Measurements from ENCODE around the gene PLAAT4. TPM values are rescaled to one million over a fixed set of nuclear protein-coding genes. Genes with fewer than 3 reads are reported as not detected.
"Not testable (repeated sequence)": the region's sequence is repeated elsewhere in the genome, so short reads cannot be mapped to it uniquely, and the experiment has no call there.

Gene PLAAT4
- polyA plus RNA-seq, 1 donor: 5.4 TPM

GRCh38 chr11:63547061-63547460 is 10.5 kb downstream of the PLAAT4 start:
- DNase-seq: no peak

GRCh38 chr11:63548178-63548577 is 11.6 kb downstream of the PLAAT4 start:
- DNase-seq: no peak

GRCh38 chr11:63549411-63549810 is 12.8 kb downstream of the PLAAT4 start:
- DNase-seq: no peak

- not testable (repeated sequence) for DNase-seq
Measured at GRCh38 chr11:63550156-63550700, 13.6 kb downstream of the PLAAT4 start.

GRCh38 chr11:63551091-63551888 is 14.7 kb downstream of the PLAAT4 start:
- no peak for DNase-seq

- no peak for DNase-seq
Measured at GRCh38 chr11:63551889-63552266, 15.3 kb downstream of the PLAAT4 start.

GRCh38 chr11:63552921-63553320 is 16.3 kb downstream of the PLAAT4 start:
- no peak for DNase-seq

GRCh38 chr11:63553759-63554158 is 17.2 kb downstream of the PLAAT4 start:
- DNase-seq: no peak

GRCh38 chr11:63554877-63555223 is 18.2 kb downstream of the PLAAT4 start:
- no peak for DNase-seq

- no peak for DNase-seq
Measured at GRCh38 chr11:63556404-63557013, 19.9 kb downstream of the PLAAT4 start.

GRCh38 chr11:63557570-63557969 is 21.0 kb downstream of the PLAAT4 start:
- no peak for DNase-seq

- no peak for DNase-seq
Measured at GRCh38 chr11:63558459-63559157, 22.0 kb downstream of the PLAAT4 start.

GRCh38 chr11:63560506-63561180 is 24.0 kb downstream of the PLAAT4 start:
- DNase-seq: no peak

GRCh38 chr11:63563201-63564055 is 26.8 kb downstream of the PLAAT4 start, which contains the start of gene PLAAT2:
TSS of gene PLAAT2 (minus strand) at chr11:63563379. CDS start at chr11:63563324, 55 bp downstream.
- DNase-seq: no peak

GRCh38 chr11:63564056-63564774 is 27.6 kb downstream of the PLAAT4 start:
- DNase-seq: no peak

- no peak for DNase-seq
Measured at GRCh38 chr11:63564784-63565350, 28.3 kb downstream of the PLAAT4 start.

GRCh38 chr11:63567044-63567840 is 30.6 kb downstream of the PLAAT4 start:
- peak; percentile 55 for DNase-seq

- DNase-seq: no peak
Measured at GRCh38 chr11:63569570-63569969, 33.0 kb downstream of the PLAAT4 start.

- DNase-seq: no peak
Measured at GRCh38 chr11:63572026-63572688, 35.5 kb downstream of the PLAAT4 start.

Data from hindlimb muscle (tissue), 1 donor.